Measurements from ENCODE around the gene COQ5. TPM values are rescaled to one million over a fixed set of nuclear protein-coding genes. Genes with fewer than 3 reads are reported as not detected.

COQ5 gene
- total RNA-seq, 1 experiment from 2014 or later = 33.8 TPM

DNA sequence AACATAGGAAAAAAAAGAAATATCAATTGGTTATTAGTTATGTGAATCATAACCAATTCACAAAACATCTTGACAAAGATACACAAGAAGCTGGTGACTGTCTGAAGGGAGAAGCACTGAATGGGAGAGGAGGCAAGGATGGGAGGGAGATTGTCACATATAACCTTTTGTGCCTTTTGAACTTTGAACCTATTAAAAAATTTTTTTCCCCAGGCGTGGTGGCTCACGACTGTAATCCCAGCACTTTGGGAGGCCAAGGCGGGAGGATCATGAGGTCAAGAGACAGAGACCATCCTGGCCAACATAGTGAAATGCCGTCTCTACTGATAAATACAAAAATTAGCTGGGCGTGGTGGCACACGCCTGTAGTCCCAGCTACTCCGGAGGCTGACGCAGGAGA lies 20.4 kb downstream of the COQ5 start:
- Mint-ChIP-seq H3K27me3 (ENCODE audit: unreplicated experiment) (no peaks in the 10 kb centered on the region), H3K4me1 (ENCODE audit: low read depth, unreplicated experiment) (no peaks in the 10 kb centered on the region), H3K9me3 (ENCODE audit: low read depth, unreplicated experiment) (no peaks in the 10 kb centered on the region), H3K36me3 (ENCODE audit: insufficient read depth, unreplicated experiment) (peaks cover 11% of the 10 kb centered on the region), H3K4me3 (ENCODE audit: low read depth, unreplicated experiment) (no peak overlapping the region), H3K27ac (ENCODE audit: unreplicated experiment) (no peak overlapping the region)
- BruUV-seq (replicated peaks) = no TSS peak
- CTCF ChIA-PET = no interaction called here
- TF ChIP-seq, protein P1, sequence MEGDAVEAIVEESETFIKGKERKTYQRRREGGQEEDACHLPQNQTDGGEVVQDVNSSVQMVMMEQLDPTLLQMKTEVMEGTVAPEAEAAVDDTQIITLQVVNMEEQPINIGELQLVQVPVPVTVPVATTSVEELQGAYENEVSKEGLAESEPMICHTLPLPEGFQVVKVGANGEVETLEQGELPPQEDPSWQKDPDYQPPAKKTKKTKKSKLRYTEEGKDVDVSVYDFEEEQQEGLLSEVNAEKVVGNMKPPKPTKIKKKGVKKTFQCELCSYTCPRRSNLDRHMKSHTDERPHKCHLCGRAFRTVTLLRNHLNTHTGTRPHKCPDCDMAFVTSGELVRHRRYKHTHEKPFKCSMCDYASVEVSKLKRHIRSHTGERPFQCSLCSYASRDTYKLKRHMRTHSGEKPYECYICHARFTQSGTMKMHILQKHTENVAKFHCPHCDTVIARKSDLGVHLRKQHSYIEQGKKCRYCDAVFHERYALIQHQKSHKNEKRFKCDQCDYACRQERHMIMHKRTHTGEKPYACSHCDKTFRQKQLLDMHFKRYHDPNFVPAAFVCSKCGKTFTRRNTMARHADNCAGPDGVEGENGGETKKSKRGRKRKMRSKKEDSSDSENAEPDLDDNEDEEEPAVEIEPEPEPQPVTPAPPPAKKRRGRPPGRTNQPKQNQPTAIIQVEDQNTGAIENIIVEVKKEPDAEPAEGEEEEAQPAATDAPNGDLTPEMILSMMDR (IDR thresholded peaks at IDR 0.05; ENCODE audit: unreplicated experiment) = no peak
- DNase-seq = no peak
- intact Hi-C loops (cut with micrococcal nuclease; ENCODE audit: unreplicated experiment) = no loop called here

DNA sequence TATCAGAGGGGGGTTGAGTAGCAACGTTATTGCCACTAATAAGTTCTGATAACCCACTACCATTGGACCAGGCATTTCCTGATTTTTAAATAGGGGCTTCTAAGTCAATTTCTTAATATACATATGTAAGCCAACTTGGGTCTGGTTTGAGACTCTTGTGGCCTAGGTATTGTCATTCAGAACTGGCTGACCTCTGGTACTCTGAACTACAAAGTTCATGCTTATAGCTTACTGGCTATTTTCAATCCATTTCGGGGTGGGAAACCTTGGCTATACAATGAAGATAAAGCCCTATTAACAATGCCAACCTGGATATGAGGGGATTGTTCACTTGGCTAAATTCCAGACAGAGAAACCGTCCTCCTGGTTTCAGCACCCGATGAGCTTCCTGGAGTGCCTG lies 24.4 kb downstream of the COQ5 start:
- DNase-seq = no peak
- no peak overlapping the region for H3K27ac Mint-ChIP-seq (ENCODE audit: unreplicated experiment)
- TF ChIP-seq, protein P1 (IDR thresholded peaks at IDR 0.05; ENCODE audit: unreplicated experiment) = no peak
- peaks cover 39% of the 10 kb centered on the region for H3K36me3 Mint-ChIP-seq (ENCODE audit: insufficient read depth, unreplicated experiment)
- no peaks in the 10 kb centered on the region for H3K4me1 Mint-ChIP-seq (ENCODE audit: low read depth, unreplicated experiment)
- intact Hi-C loops (cut with micrococcal nuclease; ENCODE audit: unreplicated experiment) = no loop called here
- H3K4me3 Mint-ChIP-seq (ENCODE audit: low read depth, unreplicated experiment) = no peak overlapping the region
- H3K9me3 Mint-ChIP-seq (ENCODE audit: low read depth, unreplicated experiment) = no peaks in the 10 kb centered on the region
- no peaks in the 10 kb centered on the region for H3K27me3 Mint-ChIP-seq (ENCODE audit: unreplicated experiment)
- no TSS peak for BruUV-seq (replicated peaks)
- CTCF ChIA-PET = no interaction called here

DNA sequence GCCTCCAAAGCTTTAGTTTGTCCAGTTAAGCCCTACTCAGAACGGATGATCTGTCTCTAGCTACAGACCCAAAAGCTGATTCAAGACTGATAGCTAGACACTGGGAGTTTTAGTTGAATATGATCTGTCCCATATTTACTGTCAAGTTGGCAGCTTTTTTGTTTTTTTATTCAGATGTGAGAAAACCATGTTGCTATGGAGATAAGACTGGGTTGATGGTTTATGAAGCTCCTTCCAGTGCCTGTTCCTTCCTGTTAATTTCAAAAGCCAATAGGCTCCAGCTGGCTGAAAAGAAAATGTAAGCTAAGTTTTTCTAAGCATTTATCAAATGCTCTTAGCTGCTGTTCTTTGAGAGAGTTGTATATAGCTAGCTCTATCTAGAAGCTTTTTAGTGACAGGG lies 28.4 kb downstream of the COQ5 start:
- Mint-ChIP-seq H3K4me1 (ENCODE audit: low read depth, unreplicated experiment) (peaks cover 15% of the 10 kb centered on the region), H3K36me3 (ENCODE audit: insufficient read depth, unreplicated experiment) (peaks cover 71% of the 10 kb centered on the region), H3K27ac (ENCODE audit: unreplicated experiment) (no peak overlapping the region), H3K9me3 (ENCODE audit: low read depth, unreplicated experiment) (no peaks in the 10 kb centered on the region), H3K27me3 (ENCODE audit: unreplicated experiment) (no peaks in the 10 kb centered on the region), H3K4me3 (ENCODE audit: low read depth, unreplicated experiment) (no peak overlapping the region)
- no peak for DNase-seq
- intact Hi-C loops (cut with micrococcal nuclease; ENCODE audit: unreplicated experiment) = no loop called here
- CTCF ChIA-PET = interaction anchor here (0.7 kb wide), 1 partner anchor 63 kb away, joined by 3 read pairs; the partner anchor contains the start of gene COX6A1
- BruUV-seq (replicated peaks) = no TSS peak
- TF ChIP-seq, protein P1 (IDR thresholded peaks at IDR 0.05; ENCODE audit: unreplicated experiment) = no peak

DNA sequence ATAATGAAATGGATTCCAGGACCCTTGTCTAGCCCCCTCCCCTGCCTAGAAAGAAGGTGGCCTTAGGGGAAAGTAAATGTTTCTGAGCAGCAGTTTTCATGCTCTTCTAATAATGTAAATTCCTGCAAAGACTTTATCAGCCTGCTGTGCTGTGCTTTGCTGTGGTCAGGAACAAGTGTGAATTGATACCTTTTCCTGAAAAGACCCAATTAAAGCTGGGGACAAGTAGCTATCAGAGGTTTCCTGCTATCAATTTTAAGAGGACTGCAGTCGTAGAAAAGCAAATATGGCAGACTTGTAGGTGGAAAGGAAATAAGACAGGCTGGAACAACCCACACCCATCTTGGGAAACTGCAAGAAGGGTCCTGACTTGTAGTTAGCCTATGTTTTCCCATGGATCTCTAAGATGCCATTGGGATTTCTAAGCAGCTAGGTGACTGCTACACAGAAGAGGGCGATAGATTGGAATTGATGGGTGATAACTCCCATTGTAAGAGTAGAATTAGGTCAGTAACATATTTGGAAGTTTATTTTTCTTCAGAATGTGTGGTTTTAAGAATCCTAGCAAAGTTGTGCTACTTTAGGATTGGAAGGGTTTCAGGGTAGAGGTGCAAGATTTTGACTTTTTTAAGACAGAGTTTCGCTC lies 30.0 kb downstream of the COQ5 start:
- Mint-ChIP-seq H3K36me3 (ENCODE audit: insufficient read depth, unreplicated experiment) (peaks cover 79% of the 10 kb centered on the region), H3K27ac (ENCODE audit: unreplicated experiment) (no peak overlapping the region), H3K9me3 (ENCODE audit: low read depth, unreplicated experiment) (no peaks in the 10 kb centered on the region), H3K4me1 (ENCODE audit: low read depth, unreplicated experiment) (peaks cover 25% of the 10 kb centered on the region), H3K27me3 (ENCODE audit: unreplicated experiment) (no peaks in the 10 kb centered on the region), H3K4me3 (ENCODE audit: low read depth, unreplicated experiment) (no peak overlapping the region)
- CTCF ChIA-PET = interaction anchor here (1.2 kb wide), 1 partner anchor 30 kb away, joined by 4 read pairs; the partner anchor contains the start of gene COQ5
- no peak for DNase-seq
- intact Hi-C loops (cut with micrococcal nuclease; ENCODE audit: unreplicated experiment) = loop anchor here (5.0 kb wide), 1 partner anchor 38 kb away; no protein-coding TSS in a partner anchor
- TF ChIP-seq, protein P1 (IDR thresholded peaks at IDR 0.05; ENCODE audit: unreplicated experiment) = no peak
- BruUV-seq (replicated peaks) = no TSS peak
